ENCODE results near the gene CTNNA2.

Gene CTNNA2

DNA sequence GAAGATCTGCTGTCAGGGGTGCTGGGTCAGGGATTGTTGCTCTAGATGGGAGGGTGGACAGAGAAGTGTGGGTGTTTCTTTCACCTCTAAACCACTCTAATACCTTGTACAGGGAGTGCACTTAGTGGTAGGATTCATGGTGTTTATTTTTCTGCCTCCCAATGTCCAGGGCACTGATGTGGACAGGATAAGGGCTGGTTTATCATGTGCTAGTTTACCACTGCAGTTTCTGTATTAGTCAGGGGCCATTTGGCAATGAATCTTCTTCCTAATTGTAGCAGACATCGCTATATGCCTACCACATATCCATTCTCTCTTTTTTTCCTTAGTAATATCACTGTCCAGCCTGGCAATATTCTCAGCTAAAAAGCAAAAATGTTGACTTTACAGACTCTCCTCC lies 842.0 kb downstream of the CTNNA2 start:
- in situ Hi-C loops (cut with MboI; ENCODE audit: low sequenced_read_pairs): no loop called here

DNA sequence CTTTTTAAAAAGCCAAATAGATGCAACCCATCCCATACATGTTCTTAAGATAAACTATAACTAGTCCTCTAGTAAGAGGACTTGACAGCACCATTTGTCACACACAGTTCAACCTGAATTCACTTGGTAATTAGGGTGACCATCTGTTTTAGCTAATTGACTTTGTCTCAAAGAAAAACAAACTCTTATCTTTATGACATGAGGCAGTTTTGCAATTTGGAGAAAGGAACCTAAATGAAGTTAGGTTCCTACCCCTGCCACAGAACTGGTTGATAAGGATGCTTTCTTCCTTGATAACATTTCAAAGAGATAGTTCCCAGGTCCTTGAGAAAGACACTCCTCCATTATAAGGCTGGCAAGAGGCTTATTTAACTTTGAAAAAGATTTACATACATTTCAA lies 849.1 kb downstream of the CTNNA2 start:
- in situ Hi-C loops (cut with MboI; ENCODE audit: low sequenced_read_pairs): no loop called here

DNA sequence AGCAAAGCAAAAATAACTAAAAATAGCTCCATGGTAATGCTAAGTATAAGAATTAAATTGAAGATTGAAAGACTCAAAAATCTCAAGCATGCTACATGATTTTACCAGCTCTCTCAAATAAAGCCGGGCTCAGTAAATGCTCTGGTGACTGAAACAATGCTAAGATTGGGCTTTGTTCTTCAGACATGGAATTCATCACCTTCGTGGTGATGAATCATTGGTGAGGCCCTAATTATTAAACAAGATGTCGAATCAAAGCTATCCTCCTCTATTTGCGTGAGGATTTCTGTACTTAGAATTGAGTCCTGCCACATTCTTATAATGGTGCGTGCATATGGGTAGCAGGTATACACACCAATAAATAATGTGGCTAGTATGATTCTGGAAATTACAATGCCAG lies 850.5 kb downstream of the CTNNA2 start:
- in situ Hi-C loops (cut with MboI; ENCODE audit: low sequenced_read_pairs): no loop called here

DNA sequence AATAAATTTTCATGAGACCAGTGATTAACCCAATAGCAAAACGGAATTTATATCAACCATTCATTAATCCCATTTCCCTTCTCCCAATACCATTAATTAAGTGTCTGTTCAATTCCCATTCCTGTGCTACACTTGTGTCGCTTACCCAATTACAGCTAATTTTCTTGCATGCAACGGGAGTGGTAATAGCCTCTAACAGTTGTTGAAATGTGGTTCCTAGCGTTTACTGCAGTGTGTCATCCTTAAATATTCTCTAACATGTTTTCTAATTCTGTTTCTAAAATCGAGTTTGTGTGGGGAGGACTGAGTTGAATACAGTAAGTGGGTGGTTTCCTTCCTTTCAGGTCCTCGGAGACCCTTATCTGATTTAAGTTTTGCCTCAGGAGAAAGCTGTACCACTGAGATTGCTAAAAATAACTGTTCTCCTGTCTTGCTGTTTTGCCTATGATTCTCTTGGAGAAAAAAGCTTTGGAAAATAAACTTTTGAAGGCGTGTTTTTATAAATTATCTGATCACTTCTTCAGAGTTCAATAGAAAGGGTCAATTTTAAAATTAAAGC lies 851.0 kb downstream of the CTNNA2 start:
- in situ Hi-C loops (cut with MboI; ENCODE audit: low sequenced_read_pairs): no loop called here

DNA sequence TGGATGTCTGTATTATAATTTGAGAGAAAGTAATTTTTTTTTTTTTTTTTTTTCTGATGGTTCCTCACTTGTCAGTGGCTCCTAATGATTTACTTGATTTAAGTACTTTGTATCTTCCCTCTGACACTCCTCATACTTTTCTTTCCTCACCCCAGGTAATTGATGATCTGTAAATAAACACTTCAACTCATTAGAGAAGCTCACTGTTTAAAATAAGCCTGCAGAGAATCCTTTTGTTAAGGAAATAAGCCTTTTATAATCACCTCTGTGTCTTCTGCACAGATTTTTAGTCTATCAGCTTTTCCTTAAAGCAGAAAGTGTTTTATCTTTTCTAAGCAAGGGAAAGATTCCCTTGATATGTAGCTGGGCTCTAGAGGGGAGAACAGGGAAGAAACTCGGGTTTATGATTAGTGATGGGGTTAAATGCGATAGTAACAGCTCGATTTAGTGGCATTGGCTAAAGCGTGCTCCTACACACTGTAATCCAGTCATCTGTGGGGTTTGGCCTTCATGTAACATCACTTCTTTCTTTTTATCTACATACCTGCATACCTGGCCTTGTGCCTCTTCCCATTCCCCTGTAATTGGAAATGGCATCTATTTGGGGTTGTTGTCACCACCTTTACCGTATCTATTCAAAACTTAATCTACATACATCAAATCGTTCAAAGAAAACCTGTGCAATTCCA lies 851.8 kb downstream of the CTNNA2 start:
- in situ Hi-C loops (cut with MboI; ENCODE audit: low sequenced_read_pairs): no loop called here

DNA sequence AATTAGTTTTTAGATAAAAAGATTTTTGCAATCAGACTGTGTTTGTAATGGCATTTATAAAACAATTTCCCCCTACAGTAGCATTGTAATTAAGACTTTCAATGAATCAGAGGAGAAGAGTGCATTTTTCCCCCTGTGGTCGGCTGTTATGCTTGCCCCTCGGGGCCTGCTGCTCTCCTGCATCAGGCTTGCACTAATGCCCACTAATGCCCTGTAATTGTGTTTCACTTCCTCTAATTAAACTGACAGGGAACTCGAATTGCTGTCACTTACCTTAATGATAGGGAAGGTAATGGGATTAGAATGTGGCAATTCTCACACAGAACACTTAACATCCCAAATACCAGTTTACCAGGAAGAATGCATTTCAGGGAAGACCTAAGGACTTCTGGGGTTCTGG lies 852.9 kb downstream of the CTNNA2 start:
- in situ Hi-C loops (cut with MboI; ENCODE audit: low sequenced_read_pairs): no loop called here

DNA sequence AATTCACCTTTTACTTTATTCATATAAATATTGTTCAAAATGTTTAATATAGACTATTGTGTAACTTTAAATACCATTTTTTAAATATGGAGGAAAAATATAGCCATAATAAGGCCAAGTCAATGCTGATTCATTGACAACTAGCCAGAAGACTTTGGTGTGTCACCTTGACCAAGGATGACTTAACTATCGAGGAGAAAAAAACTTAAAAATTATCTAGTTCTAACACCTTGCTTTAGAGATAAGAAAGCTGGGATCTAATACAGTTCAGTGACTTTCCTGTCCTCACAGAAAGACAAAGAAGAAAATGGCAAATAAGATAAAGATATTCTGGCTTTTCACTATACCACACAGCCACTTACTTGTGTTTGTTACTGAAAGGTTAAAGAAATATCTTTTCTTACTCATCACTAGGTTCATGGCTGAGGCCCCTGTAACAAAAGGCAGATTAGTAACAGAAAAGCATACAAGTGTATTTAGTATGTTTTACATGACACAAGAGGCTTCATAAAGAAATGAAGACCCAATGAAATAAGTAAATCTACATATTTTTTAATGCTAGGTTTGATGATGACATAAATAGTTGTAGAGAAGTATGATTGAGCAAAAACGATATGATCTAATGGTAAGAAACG lies 857.6 kb downstream of the CTNNA2 start:
- in situ Hi-C loops (cut with MboI; ENCODE audit: low sequenced_read_pairs): no loop called here

DNA sequence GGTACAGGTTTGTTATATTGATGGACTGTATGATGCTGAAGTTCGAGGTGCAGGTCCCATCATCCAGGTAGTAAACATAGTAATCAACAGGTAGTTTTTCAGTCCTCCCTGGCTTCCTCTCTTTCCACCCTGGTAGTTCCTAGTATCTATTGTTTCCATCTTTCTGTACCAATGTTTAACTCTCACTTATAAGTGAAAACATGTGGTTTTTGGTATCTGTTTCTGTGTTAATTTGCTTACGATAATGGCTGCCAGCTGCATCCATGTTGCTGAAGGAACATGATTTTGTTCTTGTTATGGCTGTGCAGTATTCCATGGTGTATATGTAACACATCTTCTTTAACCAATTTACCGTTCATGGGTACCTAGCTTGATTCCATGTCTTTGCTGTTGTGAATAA lies 861.3 kb downstream of the CTNNA2 start:
- in situ Hi-C loops (cut with MboI; ENCODE audit: low sequenced_read_pairs): no loop called here

DNA sequence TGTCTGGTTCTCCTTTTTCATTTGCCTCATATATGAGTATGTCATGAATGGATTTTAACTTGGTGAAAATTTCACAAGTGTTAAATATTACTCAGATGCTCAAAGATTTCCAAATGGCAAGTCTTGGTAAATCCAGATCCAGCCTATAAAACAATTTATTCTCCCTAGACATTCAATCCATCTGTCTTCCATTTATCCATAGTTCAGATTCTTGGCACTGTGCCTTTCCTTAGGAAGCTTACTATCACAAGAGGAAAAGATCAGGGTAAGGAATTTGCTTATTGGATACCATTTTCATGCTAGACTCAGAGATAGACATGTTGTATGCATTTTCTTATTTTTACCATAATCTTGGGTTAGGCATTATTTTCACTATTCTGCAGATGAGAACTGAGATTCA lies 864.2 kb downstream of the CTNNA2 start:
- in situ Hi-C loops (cut with MboI; ENCODE audit: low sequenced_read_pairs): no loop called here

DNA sequence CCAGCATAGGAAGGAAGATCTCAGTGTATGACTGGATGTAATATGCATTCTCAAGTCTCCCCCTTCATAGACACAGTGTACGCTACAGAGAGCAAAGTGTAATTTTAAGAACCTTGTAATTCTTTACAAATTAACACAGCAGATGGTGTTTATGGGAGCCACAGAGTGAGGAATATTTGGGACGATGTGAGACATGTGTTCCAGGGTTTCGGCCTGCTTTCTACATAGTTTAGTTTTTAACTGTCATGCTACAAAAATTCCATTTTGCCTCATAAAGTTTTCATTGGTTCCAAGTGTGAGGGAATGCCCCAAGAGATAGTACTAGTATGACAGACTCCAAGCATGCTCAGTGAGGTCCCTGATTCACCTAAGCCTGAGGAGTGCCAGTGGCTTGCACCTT lies 867.9 kb downstream of the CTNNA2 start:
- in situ Hi-C loops (cut with MboI; ENCODE audit: low sequenced_read_pairs): no loop called here

DNA sequence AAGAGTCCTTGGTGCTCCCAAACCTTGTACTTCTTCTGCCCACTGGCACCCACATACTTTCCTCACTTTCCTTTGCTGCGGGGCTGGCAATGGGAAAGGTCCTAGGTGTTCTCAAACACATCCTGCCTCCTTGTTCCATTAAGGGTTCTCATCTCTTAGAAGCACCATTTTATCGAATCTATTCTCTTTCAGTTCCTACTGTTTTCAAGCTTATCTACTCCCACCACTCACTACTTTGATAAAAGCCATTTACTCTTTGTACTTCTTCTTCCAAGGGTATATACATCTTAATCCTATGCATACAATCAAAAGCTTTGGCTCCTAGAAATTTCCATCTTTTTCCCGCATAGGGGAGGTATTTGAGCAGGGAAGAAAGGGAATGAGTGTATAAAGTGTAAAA lies 868.8 kb downstream of the CTNNA2 start:
- in situ Hi-C loops (cut with MboI; ENCODE audit: low sequenced_read_pairs): no loop called here

DNA sequence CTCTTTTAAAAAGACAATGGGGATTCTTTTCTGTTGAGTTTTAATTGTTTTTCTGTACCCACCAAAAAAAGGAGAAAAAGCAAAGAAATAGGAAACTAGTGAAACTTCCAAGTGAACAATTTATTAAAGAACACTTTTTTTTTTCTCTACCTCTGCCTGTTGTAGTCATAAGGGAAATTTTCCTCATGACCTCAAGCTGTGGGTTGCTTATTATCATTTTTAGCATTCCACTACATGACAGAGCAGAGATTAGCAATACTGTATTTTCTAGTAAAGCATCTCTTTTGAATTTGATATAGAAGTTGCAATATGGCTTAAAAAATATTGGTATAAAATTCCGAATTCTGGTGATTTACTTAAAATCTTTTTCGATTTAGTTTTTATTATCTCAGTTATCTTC lies 879.6 kb downstream of the CTNNA2 start:
- in situ Hi-C loops (cut with MboI; ENCODE audit: low sequenced_read_pairs): no loop called here

DNA sequence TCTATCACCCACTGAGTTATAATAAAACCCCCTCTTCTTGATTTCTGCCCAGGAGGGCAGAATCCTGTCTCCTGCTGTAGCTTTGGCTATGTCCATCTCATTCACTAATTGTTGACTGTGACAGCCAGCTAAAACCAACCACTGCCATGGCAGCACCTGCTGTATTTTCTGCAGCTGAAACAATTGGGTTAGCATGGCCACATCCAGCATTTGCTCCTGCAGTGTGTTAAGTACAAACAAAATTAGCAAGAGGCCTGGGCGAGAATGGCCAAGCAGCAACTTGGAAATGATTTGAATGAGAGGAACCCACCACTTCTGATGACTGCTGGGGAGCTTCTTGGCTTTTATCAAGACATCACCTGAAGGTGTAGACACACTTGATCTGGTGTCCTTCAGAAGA lies 881.1 kb downstream of the CTNNA2 start:
- in situ Hi-C loops (cut with MboI; ENCODE audit: low sequenced_read_pairs): no loop called here

DNA sequence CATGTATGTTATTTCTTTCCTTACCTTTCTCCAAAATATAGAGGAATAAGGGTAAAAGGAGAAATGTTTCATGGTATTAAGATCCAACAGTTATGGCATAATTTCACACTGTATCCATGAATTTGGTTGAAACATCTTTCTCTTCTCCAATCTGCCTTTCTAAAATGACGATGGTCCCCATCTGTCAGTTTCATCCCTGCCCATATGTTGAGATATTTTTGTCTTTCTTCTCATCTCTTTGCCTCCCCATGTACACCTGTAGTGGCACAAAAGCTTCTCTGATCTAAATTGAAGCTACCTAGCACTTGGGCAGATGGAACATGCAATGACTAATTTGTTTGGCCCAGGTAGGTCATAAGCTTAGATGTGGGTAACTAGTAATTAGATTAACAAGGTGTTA lies 882.4 kb downstream of the CTNNA2 start:
- in situ Hi-C loops (cut with MboI; ENCODE audit: low sequenced_read_pairs): no loop called here

DNA sequence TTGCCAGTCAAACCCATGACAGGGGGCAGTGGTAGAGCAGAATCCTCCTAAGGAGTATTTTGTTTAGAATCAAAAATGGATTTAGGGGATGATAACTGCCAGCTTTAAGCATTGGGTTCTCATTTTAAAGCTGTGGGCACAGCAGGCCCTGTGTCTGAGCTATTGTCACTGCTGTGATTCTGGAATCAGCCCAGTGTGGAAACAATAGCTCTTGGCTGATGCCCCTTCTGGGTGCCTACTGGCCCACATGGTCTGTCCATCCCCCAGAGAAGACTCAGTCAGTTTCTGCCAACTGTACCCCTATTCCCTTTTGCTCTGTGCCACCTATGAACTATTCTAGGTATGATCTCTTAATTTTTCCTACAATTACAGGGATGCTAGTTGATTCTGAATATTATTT lies 883.4 kb downstream of the CTNNA2 start:
- in situ Hi-C loops (cut with MboI; ENCODE audit: low sequenced_read_pairs): no loop called here

DNA sequence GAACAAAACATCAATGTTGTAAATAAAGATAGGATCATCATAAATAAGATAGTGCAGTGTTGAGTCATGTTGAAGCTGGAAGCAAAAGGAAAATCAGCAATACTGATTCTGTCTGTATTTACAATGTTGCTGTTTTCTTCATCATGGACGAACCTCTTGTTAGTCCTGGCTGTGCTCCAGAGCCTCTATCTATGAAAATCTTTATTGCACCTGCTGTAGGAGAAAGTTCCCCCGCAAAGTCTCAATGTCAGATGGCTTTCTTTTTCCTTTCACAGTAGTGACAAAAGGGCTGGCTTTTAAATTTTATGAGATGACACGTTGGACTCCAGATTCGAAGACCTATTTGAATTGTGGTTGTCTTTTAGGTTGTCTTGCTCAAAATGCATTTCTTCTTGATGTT lies 890.2 kb downstream of the CTNNA2 start:
- in situ Hi-C loops (cut with MboI; ENCODE audit: low sequenced_read_pairs): no loop called here

DNA sequence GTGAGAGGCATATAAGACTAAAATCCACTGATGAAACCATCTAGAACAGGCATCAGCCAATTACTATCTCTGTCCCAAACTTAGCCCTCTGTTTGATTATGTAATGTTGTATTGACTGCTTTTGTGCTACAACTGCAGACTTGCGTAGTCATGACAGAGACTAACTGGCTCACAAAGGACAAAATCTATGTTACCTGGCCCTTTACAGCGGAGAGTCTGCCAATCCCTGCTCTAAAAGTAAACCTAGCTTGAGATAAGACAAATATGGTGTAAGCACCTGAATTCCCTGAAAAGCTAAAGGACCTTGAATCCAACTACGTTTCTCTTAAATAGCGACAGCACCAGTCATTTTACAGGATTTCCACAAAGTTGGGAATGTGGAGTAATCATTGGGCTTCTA lies 894.5 kb downstream of the CTNNA2 start:
- in situ Hi-C loops (cut with MboI; ENCODE audit: low sequenced_read_pairs): no loop called here

DNA sequence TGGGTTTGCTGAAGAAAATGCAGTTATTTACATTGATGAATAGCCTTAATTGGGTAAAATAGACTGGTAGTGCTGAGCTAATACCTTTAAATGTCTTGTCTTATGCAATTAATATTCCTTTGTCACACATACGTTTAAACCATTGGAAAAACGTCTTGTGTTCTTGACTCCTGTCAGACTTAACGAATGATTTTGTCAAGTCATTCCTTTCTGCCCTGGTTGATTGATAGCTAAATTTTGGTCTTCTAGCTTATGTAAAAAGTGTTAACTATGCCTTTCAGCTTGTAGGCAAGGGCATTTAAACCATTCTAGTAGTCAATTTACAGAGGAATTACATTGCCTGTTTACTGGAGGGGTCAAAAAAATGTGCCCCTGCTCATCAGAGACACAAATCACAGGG lies 897.5 kb downstream of the CTNNA2 start:
- in situ Hi-C loops (cut with MboI; ENCODE audit: low sequenced_read_pairs): no loop called here

DNA sequence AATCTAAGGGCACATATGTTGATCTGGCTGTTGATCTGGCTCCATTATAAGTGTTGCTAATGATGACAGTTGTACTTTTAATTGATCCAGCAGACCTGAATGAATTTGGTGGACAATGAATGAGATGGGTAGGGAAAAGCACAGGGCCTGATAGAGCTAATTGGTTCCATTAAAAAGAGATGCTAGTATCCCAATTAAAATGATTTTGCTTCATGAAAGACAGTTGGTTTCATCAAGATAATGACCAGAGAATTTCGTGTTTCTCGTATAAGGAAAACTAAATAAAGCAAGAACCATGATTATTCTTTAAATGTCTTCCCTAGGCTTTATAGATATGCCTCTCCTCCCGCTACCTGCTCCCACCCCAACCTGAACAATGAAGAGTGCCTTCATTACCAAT lies 900.3 kb downstream of the CTNNA2 start:
- in situ Hi-C loops (cut with MboI; ENCODE audit: low sequenced_read_pairs): no loop called here

DNA sequence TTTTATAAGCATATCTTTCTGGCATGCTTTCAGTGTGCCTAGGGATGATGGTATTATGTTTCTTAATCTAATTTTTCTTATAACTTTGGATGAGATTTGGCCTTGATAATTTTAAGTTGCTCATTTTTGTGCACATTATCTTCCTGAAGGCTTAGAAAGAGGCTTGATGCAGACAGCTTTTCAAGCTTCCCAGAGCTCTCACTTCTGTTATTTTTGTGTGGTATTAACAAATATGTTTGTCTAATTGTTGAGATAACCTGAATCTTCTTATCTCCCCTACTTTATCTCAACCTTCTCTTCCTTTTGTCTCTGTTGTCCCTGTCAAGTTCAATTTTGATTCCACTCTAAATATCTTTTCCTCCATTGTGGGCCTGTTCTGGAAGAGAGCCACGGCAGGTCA lies 904.9 kb downstream of the CTNNA2 start:
- in situ Hi-C loops (cut with MboI; ENCODE audit: low sequenced_read_pairs): no loop called here

DNA sequence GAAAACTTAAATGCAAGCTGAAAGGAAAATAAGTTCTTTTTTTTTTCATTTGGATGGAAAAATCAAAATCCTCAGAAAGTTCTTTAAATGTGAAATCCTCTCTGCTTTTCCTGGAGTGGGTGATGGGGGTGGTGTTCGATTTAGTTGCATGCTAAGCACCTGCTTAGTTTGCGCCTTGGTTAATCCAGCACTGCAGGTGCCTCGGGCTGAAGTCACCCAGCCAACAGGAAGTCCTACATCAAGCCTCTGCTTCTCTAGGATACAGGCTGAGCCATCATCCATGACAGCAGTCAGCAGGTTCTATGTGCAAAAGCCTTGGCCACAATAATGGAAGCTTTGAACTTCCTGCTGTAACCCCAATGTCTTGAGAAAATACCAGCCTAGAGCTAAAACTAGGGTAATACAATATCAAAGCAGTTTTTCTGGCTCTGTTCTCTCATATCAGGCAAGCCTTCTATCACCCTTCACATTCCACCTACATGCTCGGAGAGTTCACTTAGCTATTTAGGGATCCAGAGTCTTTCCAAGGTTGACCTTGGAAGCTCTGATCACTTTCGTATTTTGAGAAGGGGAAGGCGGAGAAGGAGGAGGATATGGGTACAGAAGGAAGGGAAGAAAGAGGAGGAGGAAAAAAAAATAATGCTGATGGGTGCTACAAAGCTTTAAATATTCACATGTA lies 907.8 kb downstream of the CTNNA2 start:
- in situ Hi-C loops (cut with MboI; ENCODE audit: low sequenced_read_pairs): no loop called here

DNA sequence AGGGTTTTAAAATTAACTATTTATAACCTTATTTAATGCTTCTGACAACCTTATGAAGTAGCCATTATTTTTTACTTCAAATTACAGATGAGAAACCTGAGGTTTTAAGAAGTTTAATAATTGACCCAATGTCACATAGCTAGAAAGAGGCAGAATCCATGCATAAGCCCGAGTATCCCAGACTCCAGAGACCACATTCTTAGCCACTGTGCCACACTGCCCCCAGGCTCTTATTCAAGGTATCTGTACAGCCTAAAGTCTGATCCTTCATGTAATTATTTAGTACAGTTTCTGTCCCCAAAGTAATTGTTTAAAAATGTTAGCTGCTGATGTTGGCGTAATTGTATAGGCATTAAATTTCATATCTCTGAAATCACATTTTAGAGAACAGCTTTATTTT lies 916.4 kb downstream of the CTNNA2 start:
- in situ Hi-C loops (cut with MboI; ENCODE audit: low sequenced_read_pairs): no loop called here

Data from HL-60/S4 treated with retinoic acid at 250 ng/mL for 4 days and 3 days (cell line).